K562 (cell line): ENCODE measurements around the gene FAM114A1. TPM values are rescaled to one million over a fixed set of nuclear protein-coding genes. Genes with fewer than 3 reads are reported as not detected.

Experiments used
- ATAC-seq: fragments of 200-7000 bp; cut with Tn5 transposase; 3 replicates; pipeline ENCODE4 v1.9.1; 2020; ENCODE audit warnings: moderate library complexity
- BruUV-seq: library from RNA; stranded (reverse); fragments of 400-500 nt; replicated peaks from 2 replicates; lab custom pipeline; 2021; lab: Mats Ljungman, UMichigan
- CTCF ChIA-PET: fragments of 300-600 bp; formaldehyde crosslinking; extraction: SDS; loops from one replicate; lab custom pipeline; 2021; ENCODE audit warnings: low intra/inter-chr PET ratio; lab: Yijun Ruan, JAX
- POLR2A ChIA-PET: fragments of 300-600, 350-650 bp; sonication (Branson Sonifier 250); formaldehyde crosslinking; extraction: SDS; loops from one replicate; lab custom pipeline; 2021; ENCODE audit warnings: antibody characterized with exemption, inconsistent platforms; lab: Yijun Ruan, JAX
- DNase-seq, 4 experiments: peaks; one replicate each; pipeline versions ENCODE4 v3.0.0 to v3.0.0-alpha.2; 2011 to 2018; ENCODE audit warnings: low spot score in 3 of 4, mixed read lengths in 3 of 4; ENCODE audit errors: extremely low read depth in 1 of 4
- FAIRE-seq: peaks from 2 replicates; lab custom pipeline; 2011; peaks lifted over from hg19 to GRCh38; lab: Jason Lieb, UNC
- H2AFZ ChIP-seq: 2 replicates; pipeline ENCODE4 v1.6.0; 2011; ENCODE audit warnings: low read depth, low read length, control low read depth, inconsistent platforms
- H3K27ac ChIP-seq: fragments of 200-600 bp; 3 replicates; pipeline ENCODE4 v1.8.0; 2011; ENCODE audit warnings: low read depth, mild to moderate bottlenecking, control low read depth, inconsistent platforms, low read length, moderate library complexity, mixed read lengths; ENCODE audit errors: extremely low read depth
- H3K27me3 ChIP-seq, 2 experiments: fragments of 300-600 bp in 1 of 2; 2 replicates in 1 of 2; 3 replicates in 1 of 2; pipeline versions ENCODE4 v1.6.0 to v1.8.0; 2011; ENCODE audit warnings: inconsistent platforms in 2 of 2, low read length in 2 of 2, mild to moderate bottlenecking in 1 of 2, mixed read lengths in 1 of 2, moderate library complexity in 1 of 2; ENCODE audit not compliant: control insufficient read depth in 2 of 2, insufficient read depth in 2 of 2
- H3K36me3 ChIP-seq: fragments of 300-600 bp; 3 replicates; pipeline ENCODE4 v1.8.0; 2011; ENCODE audit warnings: mild to moderate bottlenecking, low read length, inconsistent platforms; ENCODE audit not compliant: control insufficient read depth, insufficient read depth
- H3K4me1 ChIP-seq, 2 experiments: fragments of 200-600 bp in 1 of 2; replicated peaks in 1 of 2; 2 replicates in 1 of 2; 3 replicates in 1 of 2; pipeline versions ENCODE4 v1.5.1 to v1.8.0; 2011; ENCODE audit warnings: inconsistent platforms in 2 of 2, low read length in 2 of 2, mild to moderate bottlenecking in 1 of 2, mixed read lengths in 1 of 2, moderate library complexity in 1 of 2; ENCODE audit not compliant: control insufficient read depth in 2 of 2, insufficient read depth in 2 of 2
- H3K4me2 ChIP-seq: 2 replicates; pipeline ENCODE4 v1.6.1; 2011; ENCODE audit warnings: low read length, control low read depth, inconsistent platforms, mixed read lengths; ENCODE audit not compliant: insufficient read depth
- H3K4me3 ChIP-seq: fragments of 200-600 bp; sonication (generic), shearing (Covaris generic); 2 replicates; pipeline ENCODE4 v1.5.1; 2016; ENCODE audit warnings: control low read depth, inconsistent platforms
- H3K79me2 ChIP-seq: fragments of 200-600 bp; 3 replicates; pipeline ENCODE4 v1.8.0; 2011; ENCODE audit warnings: low read length, inconsistent platforms; ENCODE audit not compliant: control insufficient read depth, insufficient read depth
- H3K9ac ChIP-seq, 2 experiments: 2 replicates each; pipeline versions ENCODE4 v1.6.0 to v1.6.1; 2011; ENCODE audit warnings: low read depth in 2 of 2, low read length in 2 of 2, control low read depth in 1 of 2, inconsistent platforms in 1 of 2, mild to moderate bottlenecking in 1 of 2, mixed read lengths in 1 of 2; ENCODE audit not compliant: insufficient read depth in 1 of 2
- H3K9me1 ChIP-seq: one replicate; pipeline ENCODE4 v1.6.0; 2011; ENCODE audit warnings: inconsistent platforms, mild to moderate bottlenecking, low read length, moderate library complexity; ENCODE audit not compliant: control insufficient read depth, insufficient read depth
- H3K9me3 ChIP-seq: replicated peaks from 2 replicates; pipeline ENCODE4 v1.5.1; 2011; ENCODE audit warnings: low read depth, low read length, inconsistent platforms; ENCODE audit not compliant: control insufficient read depth, insufficient read depth
- H4K20me1 ChIP-seq: replicated peaks from 2 replicates; pipeline ENCODE4 v1.6.1; 2011; ENCODE audit warnings: low read length, inconsistent platforms, mixed read lengths; ENCODE audit not compliant: control insufficient read depth, insufficient read depth
- FOXM1 ChIP-seq, 2 experiments: fragments of 450-650 bp in 1 of 2; sonication (generic) in 1 of 2; formaldehyde crosslinking in 1 of 2; IDR thresholded peaks; 2 replicates each; pipeline versions ENCODE4 v1.6.1 to v1.9.0; 2017 to 2022; ENCODE audit warnings: low read depth in 2 of 2, mild to moderate bottlenecking in 2 of 2, missing genetic modification reagents in 1 of 2, moderate library complexity in 1 of 2
- HEY1 ChIP-seq: fragments of 250-450 bp; sonication (Bioruptor Pico); IDR thresholded peaks from 2 replicates; pipeline ENCODE4 v1.5.0; 2020; ENCODE audit warnings: mild to moderate bottlenecking, moderate library complexity, borderline replicate concordance
- MCM3 ChIP-seq: fragments of 450-650 bp; IDR thresholded peaks from 2 replicates; pipeline ENCODE4 v1.6.1; 2016
- MLX ChIP-seq, 2 experiments: fragments of 450-650 bp in 1 of 2; sonication (generic) in 1 of 2; formaldehyde crosslinking; conservative IDR thresholded peaks; 2 replicates each; pipeline versions ENCODE4 v1.4.0 to v1.8.1; 2020 to 2022; ENCODE audit warnings: mild to moderate bottlenecking in 1 of 2, missing genetic modification reagents in 1 of 2
- MXD1 ChIP-seq: fragments of 250-450 bp; sonication (Bioruptor Pico); IDR thresholded peaks from 2 replicates; pipeline ENCODE4 v1.8.0; 2021; ENCODE audit warnings: borderline replicate concordance, mild to moderate bottlenecking, moderate library complexity; ENCODE audit not compliant: poor library complexity, severe bottlenecking
- NCOA2 ChIP-seq, 2 experiments: fragments of 450-650 bp; IDR thresholded peaks; 2 replicates each; pipeline ENCODE4 v1.6.1; 2018; ENCODE audit warnings: mild to moderate bottlenecking in 2 of 2, moderate library complexity in 1 of 2; ENCODE audit not compliant: partially characterized antibody in 2 of 2
- THAP12 ChIP-seq: fragments of 250-450 bp; sonication (Bioruptor Pico); IDR thresholded peaks from 2 replicates; pipeline ENCODE4 v1.9.0; 2021; ENCODE audit warnings: mild to moderate bottlenecking, inconsistent platforms
- ZBTB43 ChIP-seq: sonication (generic); formaldehyde crosslinking; IDR thresholded peaks from 2 replicates; pipeline ENCODE4 v1.8.0; 2023; ENCODE audit warnings: mild to moderate bottlenecking, missing genetic modification reagents
- ZHX1 ChIP-seq: fragments of 150-350 bp; conservative IDR thresholded peaks from 2 replicates; pipeline ENCODE4 v1.6.1; 2014; ENCODE audit warnings: low read length
- whole genome bisulfite sequencing: fragments of 100-300 bp; shearing (Covaris generic); methylation state at CpG from one replicate; pipeline ENCODE4 v1.1.6; 2016; ENCODE audit warnings: low coverage, mixed read lengths; ENCODE audit not compliant: insufficient coverage; ENCODE audit errors: missing lambda C conversion rate; 5-methylcytosine and 5-hydroxymethylcytosine counted together
- in situ Hi-C: fragments of 300-500 bp; cut with MboI; formaldehyde crosslinking; loops from 4 replicates; pipeline ENCODE4 v1.15.0; 2018; ENCODE audit warnings: inconsistent platforms, mixed read lengths
- intact Hi-C: fragments of 100-400 bp; cut with micrococcal nuclease; formaldehyde crosslinking; loops from 2 replicates; pipeline ENCODE4 v1.14.2; 2022
- polyA plus RNA-seq, 8 experiments: library from polyadenylated mRNA; depleted of rRNA in 4 of 8; stranded (reverse) in 5 of 8; unstranded in 3 of 8; fragments of >200 nt; fragmentation: Nextera tagmentation in 2 of 8; fragmentation: Illumina TruSeq in 1 of 8; extraction: Ambion mirVana in 2 of 8; extraction: Trizol in 1 of 8; gene quantifications; 2 replicates each; pipeline versions ENCODE4 v1.2.1 to v1.2.3, GENCODE V29; 2011 to 2014; ENCODE audit warnings: inconsistent platforms in 1 of 8, missing spikeins in 1 of 8
- total RNA-seq, 7 experiments: library from RNA; depleted of rRNA in 6 of 7; stranded (reverse); fragments of >200 nt in 6 of 7; fragmentation: Illumina TruSeq in 2 of 7; extraction: Trizol in 2 of 7; gene quantifications; 2 replicates each; pipeline versions ENCODE4 v1.2.1 to v1.2.3, GENCODE V29; 2011 to 2021; ENCODE audit warnings: low replicate concordance in 1 of 7
- TF ChIP-seq, protein P1 (sequence below): fragments of 450-650 bp; IDR thresholded peaks from 2 replicates; pipeline ENCODE4 v1.6.1; 2017; ENCODE audit warnings: antibody characterized with exemption

FAM114A1 gene
- total and polyA plus RNA-seq, 9 of the 15 experiments (the other 6 are each of a cell fraction or from before 2014, with no cell fraction given): 1.8 to 12.0 (median 4.3) TPM

- H3K4me1 ChIP-seq: no peaks in the 10 kb centered on the region
- CTCF ChIA-PET: no interaction called here
- H3K36me3 ChIP-seq: peaks cover 3% of the 10 kb centered on the region; the same call in 1 of the 3 replicates
- no peaks in the 10 kb centered on the region for H3K9me1 ChIP-seq
- H3K4me3 ChIP-seq: no peak overlapping the region
- H3K4me2 ChIP-seq: no peak overlapping the region
- no peak overlapping the region for H3K9ac ChIP-seq
- no TSS peak for BruUV-seq
- no peak for FAIRE-seq
- no peaks in the 10 kb centered on the region for H4K20me1 ChIP-seq
- intact Hi-C loops (no loop called here), in situ Hi-C loops (no loop called here)
- ATAC-seq: no peak
- no peak overlapping the region for H3K27ac ChIP-seq
- no peaks in the 10 kb centered on the region for H3K9me3 ChIP-seq
- no peak for DNase-seq
- WGBS: 77% methylated on average over 6 of the region's 6 CpGs
- no peaks in the 10 kb centered on the region for H3K79me2 ChIP-seq
- POLR2A ChIA-PET: interaction anchor here (0.7 to 1.1 kb wide), 2 partner anchors 10 to 239 kb away, joined by 3 read pairs; no protein-coding TSS in a partner anchor
- no peaks in the 10 kb centered on the region for H3K27me3 ChIP-seq
- H2AFZ ChIP-seq: no peak overlapping the region
- TF ChIP-seq MXD1: no peak
- TF ChIP-seq NCOA2 (IDR thresholded peaks at IDR 0.05; ENCODE audit: partially characterized antibody in 2 of 2): no peak
- no peak for TF ChIP-seq MCM3
- no peak for TF ChIP-seq MLX (CRISPR knock-in tag; conservative IDR thresholded peaks at IDR 0.05)
- no peak for TF ChIP-seq HEY1 (CRISPR knock-in tag)
- TF ChIP-seq ZBTB43 (CRISPR knock-in tag): no peak
- no peak for TF ChIP-seq FOXM1 (IDR thresholded peaks at IDR 0.05; ENCODE audit: low read depth)
- TF ChIP-seq FOXM1 (CRISPR knock-in tag; IDR thresholded peaks at IDR 0.05; ENCODE audit: low read depth): no peak
- TF ChIP-seq, protein P1, sequence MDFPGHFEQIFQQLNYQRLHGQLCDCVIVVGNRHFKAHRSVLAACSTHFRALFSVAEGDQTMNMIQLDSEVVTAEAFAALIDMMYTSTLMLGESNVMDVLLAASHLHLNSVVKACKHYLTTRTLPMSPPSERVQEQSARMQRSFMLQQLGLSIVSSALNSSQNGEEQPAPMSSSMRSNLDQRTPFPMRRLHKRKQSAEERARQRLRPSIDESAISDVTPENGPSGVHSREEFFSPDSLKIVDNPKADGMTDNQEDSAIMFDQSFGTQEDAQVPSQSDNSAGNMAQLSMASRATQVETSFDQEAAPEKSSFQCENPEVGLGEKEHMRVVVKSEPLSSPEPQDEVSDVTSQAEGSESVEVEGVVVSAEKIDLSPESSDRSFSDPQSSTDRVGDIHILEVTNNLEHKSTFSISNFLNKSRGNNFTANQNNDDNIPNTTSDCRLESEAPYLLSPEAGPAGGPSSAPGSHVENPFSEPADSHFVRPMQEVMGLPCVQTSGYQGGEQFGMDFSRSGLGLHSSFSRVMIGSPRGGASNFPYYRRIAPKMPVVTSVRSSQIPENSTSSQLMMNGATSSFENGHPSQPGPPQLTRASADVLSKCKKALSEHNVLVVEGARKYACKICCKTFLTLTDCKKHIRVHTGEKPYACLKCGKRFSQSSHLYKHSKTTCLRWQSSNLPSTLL: no peak
- no peak for TF ChIP-seq THAP12 (CRISPR knock-in tag)
- TF ChIP-seq ZHX1: no peak
These were observed 121.9 kb downstream of the FAM114A1 start for GRCh38 chr4:38989487-38989886.
